Measurements from ENCODE around the gene MVK.

GRCh38 chr12:109551108-109551507 lies 22.5 kb upstream of the MVK start:
- no peak for TF ChIP-seq POLR2A (IDR thresholded peaks at IDR 0.05)
- TF ChIP-seq CTCF (IDR thresholded peaks at IDR 0.05): no peak
